ENCODE data around the gene COPS7A. TPM values are rescaled to one million over a fixed set of nuclear protein-coding genes. Genes with fewer than 3 reads are reported as not detected.

The COPS7A gene
- total and polyA plus RNA-seq, 9 of the 15 experiments (the other 6 are each of a cell fraction or from before 2014, with no cell fraction given): 12.7 to 36.0 (median 24.3) TPM

GRCh38 chr12:6745741-6746525, 22.1 kb downstream of the COPS7A start:
- 0 out of 2 replicates have a peak, but pooled peaks have one; percentile 13 for TF ChIP-seq CTBP1 (IDR thresholded peaks at IDR 0.05; ENCODE audit: borderline replicate concordance)
- TF ChIP-seq RBFOX2 (IDR thresholded peaks at IDR 0.05; ENCODE audit: low read depth, low read length): peak; percentile 14
- no peak for TF ChIP-seq SIRT6 (IDR thresholded peaks at IDR 0.05; ENCODE audit: low read depth, low read length)
- TF ChIP-seq NFE2 (IDR thresholded peaks at IDR 0.05; ENCODE audit: low read depth): peak; percentile 60; the same call in 1 of the 2 replicates
- 0 out of 4 replicates have a peak, but pooled peaks of 1 of the 2 experiments have one; percentile 11 for TF ChIP-seq NRF1 (conservative IDR thresholded peaks at IDR 0.05 in 1 of 2, IDR thresholded peaks at IDR 0.05 in 1 of 2)
- peak; percentile 26; the same call in 1 of the 2 replicates for TF ChIP-seq C11orf30 (IDR thresholded peaks at IDR 0.05; ENCODE audit: low read depth)
- no peak for TF ChIP-seq ZNF311 (CRISPR knock-in tag; IDR thresholded peaks at IDR 0.05)
- peak; percentile 92; the same call in 1 of the 2 replicates for TF ChIP-seq SPI1 (IDR thresholded peaks at IDR 0.05; ENCODE audit: borderline replicate concordance, low read depth, low read length)
- WGBS (ENCODE audit: insufficient coverage, low coverage, missing lambda C conversion rate): 69% methylated on average over 7 of the region's 13 CpGs
- peak; percentile 71 for ATAC-seq

More at GRCh38 chr12:6745741-6746525, 22.1 kb downstream of the COPS7A start:
- peak overlapping the region in 1 of 2 experiments; percentile 31; a peak in 1 of 4 replicates for H3K9ac ChIP-seq (ENCODE audit: insufficient read depth in 1 of 2, low read depth in 2 of 2, low read length in 2 of 2)
- FAIRE-seq (peak; percentile 46), DNase-seq (ENCODE audit: extremely low read depth in 1 of 4, low spot score in 3 of 4) (no peak)
- H3K27me3 ChIP-seq (ENCODE audit: control insufficient read depth in 2 of 2, insufficient read depth in 2 of 2, low read length in 2 of 2): no peaks in the 10 kb centered on the region
- no peak overlapping the region for H2AFZ ChIP-seq (ENCODE audit: low read depth, low read length)
- peaks cover 8% of the 10 kb centered on the region; the same call in 2 of the 3 replicates for H3K79me2 ChIP-seq (ENCODE audit: control insufficient read depth, insufficient read depth, low read length)
- H3K4me1 ChIP-seq (replicated peaks in 1 of 2; ENCODE audit: control insufficient read depth in 2 of 2, insufficient read depth in 2 of 2, low read length in 2 of 2): peaks cover 16 to 21% of the 10 kb centered on the region in 2 experiments; a peak in 4 of 5 replicates
- H3K4me2 ChIP-seq (ENCODE audit: insufficient read depth, low read length): no peak overlapping the region; the same call in 1 of the 2 replicates
- no peaks in the 10 kb centered on the region for H3K9me3 ChIP-seq (replicated peaks; ENCODE audit: control insufficient read depth, insufficient read depth, low read depth, low read length)
- no peaks in the 10 kb centered on the region for H4K20me1 ChIP-seq (replicated peaks; ENCODE audit: control insufficient read depth, insufficient read depth, low read length)
- H3K4me3 ChIP-seq: no peak overlapping the region
- H3K36me3 ChIP-seq (ENCODE audit: control insufficient read depth, insufficient read depth, low read length): peaks cover 52% of the 10 kb centered on the region; the same call in 2 of the 3 replicates
- in situ Hi-C loops (cut with MboI) (no loop called here), intact Hi-C loops (cut with micrococcal nuclease) (no loop called here)
- H3K9me1 ChIP-seq (ENCODE audit: control insufficient read depth, insufficient read depth, low read length): no peaks in the 10 kb centered on the region
- POLR2A ChIA-PET: interaction anchor here (0.7 to 2.2 kb wide), 4 partner anchors 12 to 22 kb away, joined by 3 to 9 read pairs (median 8); partner anchors contain the start of gene COPS7A
- CTCF ChIA-PET (ENCODE audit: low intra/inter-chr PET ratio): no interaction called here
- peak overlapping the region; percentile 23; the same call in 1 of the 3 replicates for H3K27ac ChIP-seq (ENCODE audit: extremely low read depth, low read depth, low read length)
- BruUV-seq (replicated peaks): no TSS peak

All from K562 (cell line).